Omental fat pad (tissue), 4 donors: ENCODE data around the gene CALM1. TPM values are rescaled to one million over a fixed set of nuclear protein-coding genes. Genes with fewer than 3 reads are reported as not detected.

Source experiments
- ATAC-seq: fragments of 150-250 bp; one replicate; pipeline ENCODE4 v1.9.1; 2016; ENCODE audit warnings: mild to moderate bottlenecking, moderate library complexity; ENCODE audit not compliant: low FRiP score
- DNase-seq: peaks from one replicate; pipeline ENCODE4 v3.0.0-alpha.2; 2019; ENCODE audit warnings: low spot score
- CTCF ChIP-seq, 3 donors: fragments of 450-650 bp; IDR thresholded peaks; one replicate each; pipeline ENCODE4 v1.5.1; 2016 to 2017; ENCODE audit warnings: antibody characterized with exemption in 3 of 3, mild to moderate bottlenecking in 3 of 3, moderate library complexity in 2 of 3
- total RNA-seq, 4 donors: library from RNA; depleted of rRNA; stranded (reverse); fragments of >200 nt; gene quantifications; one replicate each; pipeline ENCODE4 v1.1.0, GENCODE V29; 2016

Gene CALM1
- total RNA-seq, 4 donors from 2014 or later: 286 to 443 (median 356) TPM

- DNase-seq (no peak), ATAC-seq (no peak)
- no peak for TF ChIP-seq CTCF (IDR thresholded peaks at IDR 0.05)
These were observed 52.6 kb downstream of the CALM1 start for GRCh38 chr14:90449411-90449810.

GRCh38 chr14:90450151-90450550 lies 53.3 kb downstream of the CALM1 start:
- ATAC-seq: no peak
- no peak for DNase-seq
- no peak for TF ChIP-seq CTCF (IDR thresholded peaks at IDR 0.05)

GRCh38 chr14:90450667-90451066 lies 53.8 kb downstream of the CALM1 start:
- DNase-seq (no peak), ATAC-seq (no peak)
- TF ChIP-seq CTCF (IDR thresholded peaks at IDR 0.05): no peak

GRCh38 chr14:90451443-90451842 lies 54.6 kb downstream of the CALM1 start:
- no peak for TF ChIP-seq CTCF (IDR thresholded peaks at IDR 0.05)
- no peak for DNase-seq
- ATAC-seq: no peak

- ATAC-seq: no peak
These were observed 55.1 kb downstream of the CALM1 start for GRCh38 chr14:90451961-90452360.

GRCh38 chr14:90452366-90452765 lies 55.5 kb downstream of the CALM1 start:
- ATAC-seq: no peak
- DNase-seq: no peak
- TF ChIP-seq CTCF (IDR thresholded peaks at IDR 0.05): no peak

More at GRCh38 chr14:90451961-90452360, 55.1 kb downstream of the CALM1 start:
- TF ChIP-seq CTCF (IDR thresholded peaks at IDR 0.05): no peak
- DNase-seq: no peak

GRCh38 chr14:90453401-90453951 lies 56.6 kb downstream of the CALM1 start:
- no peak for DNase-seq
- TF ChIP-seq CTCF (IDR thresholded peaks at IDR 0.05): no peak
- ATAC-seq: no peak
